Activated T-helper 9 cell treated with anti-CD3 and anti-CD28 coated beads, Interleukin-2, amount 50 U/mL, for 16 hours (primary cell): Measurements from ENCODE around the gene POLR3B.
"Not testable (repeated sequence)": the region's sequence is repeated elsewhere in the genome, so short reads cannot be mapped to it uniquely, and the experiment has no call there.

ENCODE experiments used
- DNase-seq: peaks from one replicate; pipeline ENCODE4 v3.0.0-alpha.2; 2020; ENCODE audit warnings: low read depth

Gene POLR3B

DNA sequence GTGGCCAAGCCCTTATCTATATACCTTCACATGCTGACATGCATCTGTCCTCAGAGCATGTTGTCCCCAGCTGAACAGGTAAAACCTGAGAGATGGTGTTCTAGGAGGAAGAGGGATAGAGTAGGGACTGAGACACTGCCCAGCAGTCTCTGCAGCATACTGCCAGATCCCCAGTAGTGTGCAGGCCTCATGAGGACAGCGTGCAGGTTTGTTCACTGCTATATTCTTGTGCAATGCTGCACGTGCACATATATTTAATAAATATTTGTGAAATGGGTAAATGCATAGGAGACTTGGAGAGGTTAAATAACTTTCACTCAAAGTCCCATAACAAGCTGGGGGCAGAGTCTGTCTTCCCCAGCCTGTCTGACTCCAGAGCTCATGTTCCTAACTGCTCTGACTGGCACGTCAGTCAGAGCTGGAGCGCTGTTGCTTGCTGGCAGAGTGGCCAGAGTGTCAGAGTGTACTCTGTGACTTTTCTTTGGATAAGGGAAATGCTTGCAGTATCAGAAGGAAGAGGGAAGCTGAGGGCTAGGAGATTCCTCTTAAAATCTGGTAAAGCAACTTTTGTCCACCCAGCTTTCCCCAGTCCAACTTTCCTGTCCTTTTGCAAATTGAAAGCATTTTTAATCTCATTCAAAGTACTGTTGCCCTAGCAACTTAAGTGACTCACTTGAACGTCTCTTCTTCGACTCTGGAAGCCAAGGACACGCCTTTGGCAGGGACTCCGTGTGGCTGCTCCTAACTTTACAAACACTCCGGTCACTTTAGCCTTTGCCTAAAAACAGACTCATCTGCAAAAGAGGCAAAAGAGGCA lies 14.9 kb upstream of the POLR3B start:
- DNase-seq = no peak

DNA sequence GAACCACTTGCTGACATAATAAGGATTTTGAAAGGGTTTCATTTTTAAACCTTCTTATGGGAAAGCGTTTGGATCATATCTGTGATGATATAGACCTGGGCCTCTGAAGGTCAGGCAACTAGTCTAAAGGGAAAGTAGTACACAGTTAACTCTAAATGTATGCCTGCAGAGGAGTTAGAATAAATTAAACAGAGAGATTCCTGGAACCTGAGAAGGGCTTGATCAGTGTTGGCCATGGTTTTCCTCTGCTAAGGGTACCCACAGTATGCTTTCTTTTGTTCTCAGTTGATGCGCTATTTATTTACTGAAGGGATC lies 14.4 kb upstream of the POLR3B start:
- no peak for DNase-seq

DNA sequence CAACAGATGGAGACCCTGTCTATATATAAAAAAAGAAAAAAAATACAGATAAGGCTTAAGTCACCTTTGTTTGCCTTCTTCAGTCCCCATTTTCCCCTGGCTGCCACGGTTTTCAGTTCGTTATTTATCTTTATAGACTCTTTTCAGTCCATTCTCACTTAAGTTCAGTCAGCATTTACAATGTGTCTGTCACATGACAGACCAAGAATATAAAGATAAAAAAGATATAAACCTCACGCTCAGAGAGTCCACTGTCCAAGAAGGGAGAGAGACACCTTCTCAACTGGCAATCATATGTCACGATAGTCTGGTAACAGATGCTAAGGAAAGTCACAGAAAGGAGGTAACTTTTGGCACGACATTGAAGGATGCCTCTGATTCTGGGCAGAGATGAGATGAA lies 13.4 kb upstream of the POLR3B start:
- DNase-seq = no peak

DNA sequence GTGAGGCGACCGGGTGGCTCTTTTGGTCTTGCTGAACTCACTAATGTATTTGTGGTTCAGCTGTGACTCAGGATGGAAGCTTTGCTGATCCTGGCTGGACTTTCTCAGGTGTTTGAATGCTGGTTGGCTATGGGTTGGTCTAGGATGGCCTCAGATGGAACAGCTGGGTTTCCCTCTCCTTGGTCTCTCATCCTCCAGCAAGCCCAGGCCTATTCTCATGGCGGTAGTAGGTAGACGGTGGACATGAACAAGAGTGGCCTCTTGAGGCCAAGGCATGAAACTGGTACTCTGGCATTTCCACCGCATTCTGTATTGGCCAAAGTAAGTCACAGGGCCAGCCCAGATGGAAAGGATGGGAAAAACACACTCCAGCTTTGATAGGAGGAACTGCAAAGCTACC lies 11.8 kb upstream of the POLR3B start:
- no peak for DNase-seq

DNA sequence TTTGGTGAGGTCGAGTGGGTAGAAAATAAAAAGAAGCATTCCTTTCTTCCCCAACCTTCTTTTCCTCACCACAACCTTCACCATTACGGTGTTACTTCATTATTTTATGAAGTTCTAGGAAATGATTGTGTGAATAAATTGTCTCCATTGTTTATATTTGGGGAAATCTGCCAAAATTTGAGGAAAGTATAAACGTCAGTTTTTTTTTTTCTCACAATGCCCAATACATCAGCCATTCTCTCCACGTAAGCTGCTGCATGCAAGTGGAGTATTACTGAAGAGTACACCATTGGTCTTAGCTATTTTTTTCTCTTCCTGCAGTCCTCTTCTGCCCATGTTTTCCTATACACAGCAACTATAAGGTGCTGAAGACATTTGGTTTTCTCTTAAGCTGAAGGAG lies 9.1 kb upstream of the POLR3B start:
- DNase-seq = no peak

DNA sequence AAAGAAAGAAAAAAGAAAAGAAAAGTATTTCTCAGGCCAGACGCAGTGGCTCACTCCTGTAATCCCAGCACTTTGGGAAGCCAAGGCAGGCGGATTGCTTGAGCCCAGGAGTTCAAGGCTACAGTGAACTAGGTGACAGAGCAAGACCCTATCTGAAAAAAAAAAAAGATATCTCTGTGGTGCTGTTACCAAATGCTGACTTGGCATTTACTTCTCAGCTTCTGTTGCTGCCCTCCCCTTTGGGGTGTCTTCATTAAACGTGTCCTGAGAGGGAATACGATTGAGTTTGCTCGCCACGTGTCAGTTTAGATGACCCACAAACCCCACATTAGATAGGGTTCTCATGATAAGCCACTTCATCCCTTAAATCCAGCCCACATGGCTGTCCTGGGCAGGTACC lies 4.4 kb upstream of the POLR3B start:
- DNase-seq = no peak

DNA sequence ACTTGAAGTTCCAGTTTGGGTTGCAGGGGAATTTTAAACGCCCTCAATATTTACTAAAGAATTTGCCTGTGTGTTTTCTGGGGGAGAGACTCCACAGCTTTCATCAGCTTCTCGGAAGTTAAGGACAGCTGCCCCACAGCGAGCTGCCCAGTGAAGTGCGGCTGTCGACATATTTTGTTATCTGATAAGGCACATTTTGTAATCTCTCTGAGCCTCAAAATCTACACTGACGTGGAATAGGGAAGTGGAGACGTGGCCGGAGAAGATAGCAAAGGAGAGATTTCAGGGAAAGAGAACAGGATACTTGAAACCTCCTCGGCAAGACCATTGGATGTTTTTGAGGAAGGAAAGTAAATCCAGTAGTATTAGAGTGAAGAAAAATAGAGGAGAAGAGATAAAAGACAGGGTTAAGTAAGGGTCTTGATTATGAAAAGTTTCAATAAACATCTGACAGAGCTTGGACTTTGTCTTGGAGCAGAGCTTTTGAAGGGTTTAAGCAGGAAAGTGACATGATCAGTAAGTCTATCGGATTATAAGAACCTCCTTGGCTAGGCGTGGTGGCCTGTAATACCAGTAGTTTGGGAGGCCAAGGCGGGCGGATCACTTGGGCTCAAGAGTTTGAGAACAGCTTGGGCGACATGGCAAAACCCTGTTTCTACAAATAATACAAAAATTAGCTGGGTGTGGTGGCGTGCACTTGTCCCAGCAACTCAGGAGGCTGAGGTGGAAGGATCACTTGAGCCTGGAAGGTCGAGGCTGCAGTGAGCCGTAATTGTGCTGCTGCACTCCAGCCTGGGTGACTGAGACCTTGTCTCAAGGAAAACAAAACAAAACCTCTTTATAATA lies 1.1 kb downstream of the POLR3B start:
- DNase-seq = no peak

DNA sequence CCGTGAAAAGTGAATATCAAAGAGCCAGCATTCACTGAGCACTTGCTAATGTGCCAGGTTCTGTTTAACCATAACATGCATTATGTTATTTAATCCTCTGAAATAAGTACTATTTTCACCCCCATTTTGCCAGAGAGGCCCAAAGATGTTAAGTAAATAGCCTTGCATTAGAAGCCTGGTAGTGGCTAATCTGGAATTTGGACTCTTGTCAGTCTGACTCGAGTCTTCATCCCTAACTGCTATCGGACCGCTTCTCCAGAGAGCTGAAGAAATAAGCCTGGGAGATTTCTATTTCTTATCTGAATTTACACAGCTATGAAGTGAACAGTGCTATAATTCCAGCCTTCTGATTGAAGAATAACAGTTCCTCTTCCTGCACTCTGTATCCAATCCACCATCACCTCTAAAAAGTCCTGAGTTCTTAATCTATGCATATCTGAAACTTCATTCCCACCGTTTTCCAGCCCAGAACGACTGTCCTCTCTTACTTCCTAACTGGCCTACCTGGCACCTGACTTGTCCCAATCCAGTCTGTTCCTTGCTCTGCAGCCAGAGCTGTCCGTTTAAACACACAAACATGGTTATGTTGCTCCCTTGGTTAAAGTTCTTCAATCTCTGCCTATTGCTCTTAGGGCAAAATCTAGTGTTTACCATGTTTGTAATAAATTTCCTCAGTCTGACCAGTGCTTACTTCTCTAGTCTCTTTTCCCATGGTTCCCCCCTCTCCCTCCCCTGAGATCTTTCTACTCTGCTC lies 2.3 kb downstream of the POLR3B start:
- no peak for DNase-seq

DNA sequence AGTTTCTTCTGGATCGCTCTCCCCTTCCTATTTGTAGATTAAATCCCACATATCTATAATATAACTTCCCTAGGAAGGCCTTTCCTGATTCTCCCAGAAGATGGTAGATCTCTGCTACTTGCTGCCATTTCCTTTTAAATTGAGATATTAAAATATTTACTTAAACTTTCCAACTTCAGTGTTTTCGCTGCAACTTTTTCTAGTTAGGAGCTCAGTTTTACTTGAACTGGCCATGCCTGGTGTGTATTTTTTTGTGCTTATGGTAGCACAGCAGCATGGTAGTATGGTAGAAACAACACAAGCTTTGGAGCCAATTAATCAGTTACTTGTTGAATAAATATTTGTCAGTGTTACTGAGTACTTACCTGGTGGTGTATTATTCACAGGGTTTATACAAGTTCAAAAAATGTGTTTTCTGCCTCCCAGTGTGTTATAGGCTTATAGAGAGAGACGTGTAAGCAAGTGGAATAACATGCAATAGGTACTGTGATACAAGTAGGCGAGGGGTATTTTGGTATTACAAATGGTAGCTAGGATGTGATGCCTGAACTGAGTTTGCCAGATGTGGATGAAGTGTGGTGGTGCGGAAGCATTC lies 2.9 kb downstream of the POLR3B start:
- no peak for DNase-seq

DNA sequence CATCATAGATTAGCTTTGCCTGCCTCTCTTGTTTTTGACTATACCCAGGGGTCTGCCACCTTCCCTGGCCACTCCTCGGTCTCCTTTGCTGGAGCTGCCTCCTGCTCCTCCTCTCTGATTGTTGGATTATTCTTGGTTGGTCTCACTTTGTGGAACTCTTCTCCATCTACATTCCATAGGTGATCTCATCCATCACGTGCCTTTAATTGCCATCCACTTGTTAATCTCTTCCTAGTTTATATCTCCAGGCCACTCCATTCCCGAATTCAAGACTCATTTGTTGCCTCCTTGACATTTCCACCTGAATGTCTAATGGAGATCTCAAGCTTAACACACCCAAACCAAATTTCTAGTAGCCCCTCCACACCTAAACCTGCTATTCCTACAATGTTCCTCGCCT lies 5.4 kb downstream of the POLR3B start:
- no peak for DNase-seq

DNA sequence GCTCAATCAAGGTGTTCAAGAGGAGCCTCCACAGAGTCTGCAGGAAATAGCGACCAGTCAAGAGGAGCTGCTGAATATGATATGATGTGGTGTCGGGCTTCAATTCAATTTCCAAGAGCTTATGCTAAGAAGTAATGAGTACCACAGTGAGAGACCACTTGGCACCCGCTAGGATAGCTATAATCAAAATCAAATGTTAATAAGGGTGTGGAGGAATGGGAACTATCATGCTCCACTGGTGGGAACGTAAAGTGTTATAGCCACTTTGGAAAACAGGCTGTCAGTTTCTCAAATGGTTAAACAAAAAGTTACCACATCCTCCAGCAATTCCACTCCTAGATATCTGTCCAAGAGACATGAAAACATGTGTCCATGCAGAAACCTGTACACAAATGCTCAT lies 6.7 kb downstream of the POLR3B start:
- no peak for DNase-seq

DNA sequence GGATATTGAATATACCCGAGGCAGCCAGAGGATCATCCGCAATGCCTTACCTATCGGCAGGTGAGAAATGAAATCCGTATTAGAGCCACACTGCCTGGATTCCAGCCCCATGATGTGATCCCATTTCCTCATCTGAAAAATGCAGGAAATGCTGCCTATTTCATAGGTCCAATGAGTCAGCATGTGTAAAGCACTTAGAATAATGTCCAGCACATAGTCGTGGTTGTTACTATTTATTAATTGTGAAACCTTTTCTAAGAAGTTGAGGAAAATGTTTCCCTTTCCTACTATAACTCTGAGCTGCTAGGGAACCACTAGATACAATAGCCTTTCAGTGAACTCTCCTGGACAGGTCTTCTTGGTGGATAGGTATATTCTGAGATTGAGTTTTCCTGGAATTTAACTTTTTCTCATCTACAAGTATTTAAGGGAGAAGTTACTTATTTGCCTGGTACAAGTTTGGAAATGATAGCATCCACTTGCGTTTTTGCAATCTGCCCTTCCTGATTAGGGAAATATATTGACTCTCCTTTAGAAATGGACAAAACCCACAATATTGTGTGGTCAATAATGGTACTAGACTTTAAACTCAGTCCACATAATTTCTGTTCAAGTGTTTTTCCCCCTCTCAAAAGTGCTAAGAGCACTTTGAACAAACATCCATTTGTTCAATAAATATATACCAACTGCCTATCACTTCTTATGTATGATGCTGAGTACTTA lies 12.2 kb downstream of the POLR3B start:
- no peak for DNase-seq

DNA sequence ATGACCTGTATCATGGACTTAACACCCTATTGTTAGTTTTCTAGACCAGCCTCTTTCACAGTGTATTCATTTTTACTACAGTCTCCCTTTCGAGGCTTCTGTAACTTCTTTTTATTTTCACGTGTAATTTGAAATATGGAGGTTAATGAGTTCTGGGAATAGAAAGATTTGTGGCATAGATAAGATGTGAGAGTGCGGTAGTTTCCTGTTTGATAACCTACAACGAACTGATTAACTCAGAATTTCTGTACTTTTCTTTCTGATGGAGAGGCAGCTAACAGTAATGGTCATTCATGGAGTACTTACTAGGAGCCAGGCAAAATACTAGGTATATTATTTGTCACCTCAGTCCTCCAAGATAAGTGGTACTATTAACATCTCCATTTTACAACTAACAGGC lies 21.2 kb downstream of the POLR3B start:
- DNase-seq = no peak

DNA sequence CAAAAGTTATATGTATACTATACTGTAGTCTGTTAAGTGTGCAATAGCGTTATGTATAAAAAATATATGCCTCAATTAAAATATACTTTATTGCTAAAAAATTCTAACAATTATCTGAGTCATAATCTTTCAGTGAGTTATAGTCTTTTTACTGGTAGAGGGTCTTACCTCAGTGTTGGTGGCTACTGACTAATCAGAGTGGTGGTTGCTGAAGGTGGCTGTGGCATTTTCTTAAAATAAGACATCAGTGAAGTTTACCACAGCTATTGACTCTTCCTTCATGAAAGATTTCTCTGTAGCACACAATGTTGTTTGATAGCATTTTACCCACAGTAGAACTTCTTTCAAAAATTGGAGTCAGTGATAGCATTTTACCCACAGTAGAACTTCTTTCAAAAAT lies 23.4 kb downstream of the POLR3B start:
- DNase-seq = no peak

DNA sequence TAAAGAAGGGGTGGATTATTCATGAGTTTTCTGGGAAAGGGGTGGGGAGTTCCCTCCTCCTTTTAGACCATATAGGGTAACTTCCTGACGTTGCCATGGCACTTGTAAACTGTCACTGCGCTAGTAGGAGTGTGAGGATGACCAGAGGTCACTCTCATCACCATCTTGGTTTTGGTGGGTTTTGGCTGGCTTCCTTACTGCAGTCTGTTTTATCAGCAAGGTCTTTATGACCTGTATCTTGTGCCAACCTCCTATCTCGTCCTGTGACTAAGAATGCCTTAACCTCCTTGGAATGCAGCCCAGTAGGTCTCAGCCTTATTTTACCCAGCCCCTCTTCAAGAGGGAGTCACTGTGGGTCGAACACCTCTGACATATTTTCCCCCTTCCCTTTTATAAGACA lies 24.3 kb downstream of the POLR3B start:
- not testable (repeated sequence) for DNase-seq

DNA sequence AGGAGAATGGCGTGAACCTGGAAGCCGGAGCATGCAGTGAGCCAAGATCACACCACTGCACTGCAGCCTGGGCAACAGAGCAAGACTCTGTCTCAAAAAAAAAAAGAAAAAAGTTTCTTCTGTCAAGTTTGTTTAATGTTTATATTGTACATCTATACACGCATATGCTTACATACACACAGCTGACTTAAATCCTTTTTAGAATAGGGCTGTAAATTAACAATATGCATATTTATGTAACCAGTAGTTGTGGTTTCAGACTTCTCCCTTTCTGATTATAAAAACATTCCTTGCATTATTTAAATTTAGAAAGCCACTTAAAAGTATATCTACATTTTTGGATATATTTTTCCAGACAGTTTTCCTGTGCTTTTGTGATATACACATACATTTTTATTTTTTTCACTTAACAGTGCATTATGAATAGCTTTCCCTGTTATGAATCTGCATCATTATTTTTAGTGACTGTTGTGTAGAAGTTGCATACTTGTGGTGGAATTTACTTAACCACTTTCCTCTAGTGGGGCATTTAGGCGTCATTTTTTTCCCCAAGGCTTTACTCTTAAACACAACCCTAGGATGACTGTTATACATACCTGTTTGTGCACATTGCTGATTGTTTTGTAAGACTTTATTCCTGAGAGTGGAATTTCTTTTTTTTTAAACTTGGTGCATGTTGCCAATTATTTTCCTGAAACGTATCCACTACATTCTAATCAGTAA lies 29.4 kb downstream of the POLR3B start:
- no peak for DNase-seq

DNA sequence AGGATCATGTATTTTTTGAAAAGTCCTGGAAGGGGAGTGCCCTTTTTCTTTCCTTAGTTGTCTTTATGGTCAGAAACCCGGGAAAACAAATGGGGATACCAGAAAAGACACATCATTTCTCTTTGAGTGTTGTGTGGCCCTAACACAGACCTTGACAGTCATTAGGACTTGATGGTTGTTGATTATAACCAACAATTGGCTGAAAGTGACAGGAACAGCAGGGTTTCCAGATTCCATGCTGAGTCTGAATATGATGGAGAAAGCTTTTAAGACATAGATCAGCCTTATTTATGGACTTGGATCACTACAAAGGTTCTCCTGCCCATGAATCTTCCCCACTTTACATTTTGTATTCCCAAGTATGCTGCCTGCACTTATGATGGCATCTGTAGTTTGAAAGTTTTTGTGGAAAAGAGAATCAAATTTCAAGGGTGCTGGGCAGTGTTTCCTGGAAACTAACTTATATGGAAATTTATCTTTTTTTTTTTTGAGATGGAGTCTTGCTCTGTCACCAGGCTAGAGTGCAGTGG lies 30.4 kb downstream of the POLR3B start:
- DNase-seq = no peak

DNA sequence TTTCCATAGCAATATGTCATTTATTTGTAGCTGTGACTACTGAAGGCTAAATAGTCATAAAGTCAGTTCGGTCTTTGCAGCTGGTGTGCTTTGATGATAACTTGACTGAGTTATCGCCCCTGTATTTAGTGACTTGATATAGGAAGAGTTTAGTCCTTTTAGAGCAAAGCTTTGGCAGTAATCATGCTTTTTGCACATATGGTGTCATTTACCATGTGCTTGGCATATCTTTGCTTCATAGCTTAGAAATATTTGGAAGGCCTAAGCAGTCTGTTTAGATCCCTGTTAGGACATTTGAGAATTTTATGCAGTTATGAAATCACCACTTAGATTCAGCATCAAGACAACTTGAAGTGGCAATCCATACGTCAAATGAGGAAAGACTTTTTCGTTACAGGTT lies 31.6 kb downstream of the POLR3B start:
- no peak for DNase-seq

DNA sequence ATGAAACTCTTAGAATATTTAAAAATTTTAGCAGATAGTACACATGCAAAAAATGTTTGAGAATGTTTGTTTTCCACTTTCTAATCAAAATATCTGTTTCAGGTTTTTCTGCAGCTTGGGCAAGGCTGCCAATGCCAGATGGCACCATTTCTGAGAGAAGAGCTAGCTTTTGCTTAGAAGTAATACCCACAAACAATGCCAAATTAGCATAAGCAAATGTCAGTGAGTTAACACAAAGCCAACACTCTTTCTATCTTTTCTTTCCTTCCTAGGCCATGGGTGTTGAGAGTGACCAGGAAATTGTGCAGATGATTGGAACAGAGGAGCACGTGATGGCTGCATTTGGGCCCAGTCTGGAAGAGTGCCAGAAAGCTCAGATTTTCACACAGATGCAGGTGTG lies 35.2 kb downstream of the POLR3B start:
- DNase-seq = no peak

DNA sequence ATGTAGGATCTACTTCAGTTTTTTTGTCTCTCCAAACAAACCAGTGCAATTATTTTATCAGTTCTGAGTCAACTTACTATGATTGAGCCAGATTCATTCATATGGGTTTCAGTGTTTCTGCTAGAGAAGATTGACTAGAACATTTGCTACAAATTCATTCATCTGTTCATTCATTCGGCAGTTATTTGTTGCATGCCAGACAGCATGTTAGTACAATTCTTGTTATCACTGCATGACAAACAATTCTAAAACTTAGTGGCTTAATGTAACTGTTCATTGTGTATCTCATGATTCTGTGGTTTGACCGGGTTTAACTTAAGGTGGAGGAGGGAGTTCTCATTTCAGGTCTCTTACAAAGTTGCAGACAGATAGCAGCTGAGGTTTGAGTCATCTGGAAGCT lies 52.3 kb downstream of the POLR3B start:
- no peak for DNase-seq

DNA sequence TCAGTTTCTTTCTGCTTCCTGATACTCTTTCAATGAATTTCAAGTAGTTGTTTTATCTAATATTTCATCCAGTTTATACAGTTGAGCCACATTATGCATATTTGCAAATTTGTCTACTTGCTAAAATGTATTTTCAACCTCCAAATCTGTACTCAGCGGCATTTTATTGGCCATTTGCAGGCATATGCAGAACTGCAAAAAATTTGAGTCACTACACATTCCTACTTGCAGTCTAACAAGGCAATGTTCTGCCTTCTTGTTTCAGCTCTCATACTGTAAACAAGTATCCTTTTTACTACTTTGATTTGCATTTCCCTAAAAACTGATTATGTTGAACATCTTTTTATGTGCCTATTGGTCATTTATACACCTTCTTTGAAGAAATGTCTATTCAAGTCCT lies 55.0 kb downstream of the POLR3B start:
- DNase-seq = no peak
